GM13976 (cell line): ENCODE measurements around the gene UPK1A.

ENCODE experiments used
- DNase-seq: peaks from one replicate; pipeline ENCODE4 v3.0.0; 2012; ENCODE audit warnings: low spot score
- CTCF ChIP-seq: IDR thresholded peaks from 2 replicates; pipeline ENCODE4 v1.5.1; 2012; ENCODE audit warnings: borderline replicate concordance, mild to moderate bottlenecking; ENCODE audit not compliant: insufficient read depth; ENCODE audit errors: extremely low read depth, missing control alignments, control extremely low read depth
- in situ Hi-C: fragments of 300-500 bp; cut with MboI; formaldehyde crosslinking; loops from one replicate; pipeline ENCODE4 v1.12.0; 2022; ENCODE audit warnings: low sequenced_read_pairs, mixed read lengths, inconsistent platforms; ENCODE audit not compliant: unreplicated experiment

Gene UPK1A

GRCh38 chr19:35715355-35715809, 49.1 kb downstream of the UPK1A start:
- in situ Hi-C loops, result no loop called here
- TF ChIP-seq CTCF, result no peak
- no peak for DNase-seq

DNA sequence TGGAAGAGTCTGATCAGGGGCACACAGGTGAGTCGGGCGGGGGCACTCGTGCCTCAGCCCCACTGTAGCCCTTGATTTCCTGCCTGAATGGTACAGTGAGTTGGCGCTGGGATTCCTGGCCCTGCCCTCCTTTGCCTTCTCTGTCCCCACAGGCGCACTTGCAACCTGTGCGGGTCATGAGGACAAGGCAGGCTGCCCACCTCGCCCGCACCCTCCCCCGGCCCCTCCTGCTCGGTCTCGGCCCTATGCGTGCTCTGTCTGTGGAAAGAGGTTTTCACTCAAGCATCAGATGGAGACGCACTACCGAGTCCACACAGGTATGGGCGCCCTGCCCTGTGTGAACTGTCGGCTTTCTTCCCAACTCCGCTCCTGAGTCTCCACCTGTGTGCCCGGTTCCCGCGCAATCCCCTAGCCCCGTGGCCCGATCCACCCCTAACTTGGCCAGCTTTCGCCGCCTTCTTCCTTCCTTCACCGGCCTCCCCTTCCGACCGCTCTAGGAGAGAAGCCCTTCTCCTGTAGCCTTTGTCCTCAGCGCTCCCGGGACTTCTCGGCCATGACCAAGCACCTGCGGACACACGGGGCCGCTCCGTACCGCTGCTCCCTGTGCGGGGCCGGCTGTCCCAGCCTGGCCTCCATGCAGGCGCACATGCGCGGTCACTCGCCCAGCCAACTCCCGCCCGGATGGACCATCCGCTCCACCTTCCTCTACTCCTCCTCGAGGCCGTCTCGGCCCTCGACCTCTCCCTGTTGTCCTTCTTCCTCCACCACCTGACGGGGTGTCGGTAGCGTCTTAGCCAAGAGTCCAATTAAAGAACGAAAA, 49.9 kb downstream of the UPK1A start:
- DNase-seq, result no peak
- no peak for TF ChIP-seq CTCF
- in situ Hi-C loops, result no loop called here

DNA sequence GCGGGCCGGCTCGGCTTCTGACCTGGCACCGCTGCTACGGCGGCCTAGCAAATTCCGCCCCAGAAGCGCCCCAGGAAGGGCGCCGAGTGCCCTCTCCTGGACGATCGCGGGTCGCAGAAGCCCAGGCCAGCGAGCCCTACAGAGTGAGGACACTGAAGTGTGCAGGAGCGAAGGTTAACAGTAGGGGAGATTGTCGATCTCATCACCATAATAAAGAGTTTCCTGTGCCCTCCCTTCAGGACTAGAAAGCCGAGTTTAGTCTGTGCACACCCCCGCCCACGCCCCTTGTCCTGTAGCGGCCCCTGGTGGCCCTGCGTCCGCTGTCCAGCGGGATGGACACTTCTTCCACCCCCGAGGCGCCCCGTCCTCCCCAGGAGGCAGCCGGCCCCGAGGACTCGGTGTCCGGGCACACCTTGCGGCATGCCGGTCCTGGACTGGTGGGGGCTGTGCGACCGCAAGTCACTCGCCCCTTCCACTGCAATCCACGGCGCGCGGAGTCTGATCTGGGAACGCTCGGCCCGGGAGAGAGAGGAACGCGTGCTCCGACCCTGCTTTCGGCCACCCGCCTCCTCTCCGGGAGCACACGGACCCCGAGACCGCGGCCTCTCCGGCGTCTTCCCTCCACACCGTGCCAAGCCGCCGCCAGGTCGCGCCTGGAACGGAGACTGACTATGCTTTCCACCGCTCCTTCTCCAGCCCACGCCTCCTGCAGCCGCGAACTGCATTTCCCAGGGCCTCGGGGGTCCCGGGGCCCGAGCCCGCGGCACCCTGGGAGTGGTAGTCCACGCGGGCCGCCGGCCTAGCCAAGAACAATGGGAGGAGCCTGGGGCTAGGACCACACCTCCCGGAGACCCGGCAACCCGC, 50.7 kb downstream of the UPK1A start:
- in situ Hi-C loops, result no loop called here
- TF ChIP-seq CTCF, result peak; percentile 74
- peak; percentile 85 for DNase-seq

- in situ Hi-C loops, result no loop called here
- peak; percentile 97 for DNase-seq
- TF ChIP-seq CTCF, result no peak
These were observed 51.5 kb downstream of the UPK1A start, which contains the start of gene KMT2B for GRCh38 chr19:35717665-35718344. Gene KMT2B, plus strand, starts transcription at chr19:35718003. Its CDS starts 16 bp downstream, at chr19:35718019.

DNA sequence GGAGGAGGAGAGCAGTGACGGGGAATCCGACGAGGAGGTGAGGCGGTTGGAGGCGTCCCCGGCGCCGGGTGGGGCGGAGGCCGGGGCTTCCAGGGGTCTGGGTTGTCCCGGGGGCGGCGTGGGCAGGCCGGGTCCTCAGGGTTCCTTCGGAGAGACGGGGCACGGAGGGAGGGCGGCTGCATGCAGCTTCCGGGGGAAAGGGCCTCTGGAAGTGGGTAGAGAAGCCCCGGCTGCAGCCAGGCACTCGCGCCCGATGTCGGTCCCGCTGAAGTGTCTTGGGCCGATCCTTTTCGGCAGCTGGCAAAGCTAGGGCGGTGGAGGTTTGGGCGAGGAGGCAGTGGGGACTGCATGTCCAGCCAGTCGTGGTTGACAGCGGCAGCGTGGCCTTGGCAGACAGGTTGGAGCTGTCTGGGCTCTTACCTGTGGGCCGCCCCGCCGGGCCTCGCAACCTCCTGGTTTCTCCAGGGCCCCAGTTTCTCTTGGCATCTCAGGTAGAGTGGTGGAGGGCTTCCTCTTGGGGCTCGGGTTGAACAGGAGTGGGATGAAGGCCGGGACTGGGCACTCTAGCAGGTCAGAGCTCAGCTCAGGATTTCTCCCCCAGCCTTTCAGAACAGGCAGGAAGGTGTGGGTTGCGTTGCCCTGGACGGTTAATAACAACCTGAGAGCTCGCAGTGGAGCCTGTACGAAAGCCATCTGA, 52.2 kb downstream of the UPK1A start:
- in situ Hi-C loops, result no loop called here
- TF ChIP-seq CTCF, result no peak
- DNase-seq, result peak; percentile 71
